Effector CD4-positive, alpha-beta T cell (primary cell): Measurements from ENCODE around the gene DCDC2C. TPM values are rescaled to one million over a fixed set of nuclear protein-coding genes. Genes with fewer than 3 reads are reported as not detected.
"Not testable (repeated sequence)": the region's sequence is repeated elsewhere in the genome, so short reads cannot be mapped to it uniquely, and the experiment has no call there.

Experiments
- DNase-seq: peaks from one replicate; pipeline ENCODE4 v3.0.0-alpha.2; 2020
- total RNA-seq: gene quantifications from one replicate; lab custom pipeline; 2026; lab: John Stamatoyannopoulos, UW

Gene DCDC2C
- not detected for total RNA-seq

- no peak for DNase-seq
Measured at GRCh38 chr2:3703236-3703756, at the start of gene DCDC2C. Gene DCDC2C (plus strand): TSS chr2:3703575. CDS start chr2:3703752, 177 bp downstream.

- DNase-seq, result no peak
Measured at GRCh38 chr2:3654011-3654410, 49.4 kb upstream of the DCDC2C start.

GRCh38 chr2:3654531-3655225, 48.7 kb upstream of the DCDC2C start:
- no peak for DNase-seq

GRCh38 chr2:3655871-3656761, 47.3 kb upstream of the DCDC2C start:
- DNase-seq, result no peak

- no peak for DNase-seq
Measured at GRCh38 chr2:3656762-3657721, 46.3 kb upstream of the DCDC2C start.

- DNase-seq, result no peak
Measured at GRCh38 chr2:3657881-3658280, 45.5 kb upstream of the DCDC2C start, which contains the start of gene ALLC. Gene ALLC (plus strand): TSS chr2:3658200. CDS start chr2:3671158, 12,958 bp downstream.

- DNase-seq, result no peak
Measured at GRCh38 chr2:3659447-3660432, 43.6 kb upstream of the DCDC2C start.

GRCh38 chr2:3660640-3661039, 42.7 kb upstream of the DCDC2C start:
- not testable (repeated sequence) for DNase-seq

GRCh38 chr2:3661149-3661660, 42.2 kb upstream of the DCDC2C start:
- DNase-seq, result no peak

- DNase-seq, result no peak
Measured at GRCh38 chr2:3662239-3662638, 41.1 kb upstream of the DCDC2C start.

GRCh38 chr2:3664118-3664517, 39.3 kb upstream of the DCDC2C start:
- no peak for DNase-seq

- DNase-seq, result no peak
Measured at GRCh38 chr2:3664925-3665324, 38.5 kb upstream of the DCDC2C start.

- DNase-seq, result no peak
Measured at GRCh38 chr2:3665886-3666612, 37.3 kb upstream of the DCDC2C start.

- DNase-seq, result no peak
Measured at GRCh38 chr2:3666613-3666975, 36.8 kb upstream of the DCDC2C start.

- no peak for DNase-seq
Measured at GRCh38 chr2:3667151-3667631, 36.2 kb upstream of the DCDC2C start.

GRCh38 chr2:3669656-3670055, 33.7 kb upstream of the DCDC2C start:
- no peak for DNase-seq

- DNase-seq, result no peak
Measured at GRCh38 chr2:3670376-3670775, 33.0 kb upstream of the DCDC2C start.

GRCh38 chr2:3670941-3671340, 32.4 kb upstream of the DCDC2C start:
- DNase-seq, result no peak

GRCh38 chr2:3672861-3673678, 30.3 kb upstream of the DCDC2C start:
- no peak for DNase-seq
